NCI-H187 treated with DMSO at 0.1 percent for 48 hours (cell line): ENCODE data around the gene ANKDD1B.

Source experiments
- DNase-seq: peaks from one replicate; lab custom pipeline; 2025; lab: John Stamatoyannopoulos, UW

The ANKDD1B gene

DNA sequence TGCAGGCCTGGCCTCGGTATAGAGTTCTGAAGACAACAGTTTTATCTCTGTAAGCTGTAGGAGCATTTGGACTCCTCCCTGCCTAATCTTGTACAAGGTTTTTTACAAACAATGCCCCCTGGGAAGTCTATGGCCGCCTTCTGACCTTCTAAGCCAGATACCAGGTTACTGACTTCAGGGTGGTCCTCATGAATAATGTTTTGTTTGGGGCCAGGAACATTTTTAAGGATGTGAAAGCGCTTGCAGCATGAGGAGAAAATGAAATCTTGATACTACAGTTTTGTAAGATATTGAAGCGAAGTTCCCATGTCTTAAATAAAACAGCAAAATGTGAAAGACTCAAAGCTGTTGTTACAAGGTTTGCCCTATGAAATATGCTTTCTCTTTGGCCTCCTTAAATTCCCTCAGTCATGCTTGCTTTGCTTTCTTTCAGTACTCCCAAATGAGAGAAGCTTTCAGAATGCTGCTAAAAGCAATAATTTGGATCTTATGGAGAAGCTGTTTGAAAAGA lies 5.2 kb downstream of the ANKDD1B start:
- no peak for DNase-seq

DNA sequence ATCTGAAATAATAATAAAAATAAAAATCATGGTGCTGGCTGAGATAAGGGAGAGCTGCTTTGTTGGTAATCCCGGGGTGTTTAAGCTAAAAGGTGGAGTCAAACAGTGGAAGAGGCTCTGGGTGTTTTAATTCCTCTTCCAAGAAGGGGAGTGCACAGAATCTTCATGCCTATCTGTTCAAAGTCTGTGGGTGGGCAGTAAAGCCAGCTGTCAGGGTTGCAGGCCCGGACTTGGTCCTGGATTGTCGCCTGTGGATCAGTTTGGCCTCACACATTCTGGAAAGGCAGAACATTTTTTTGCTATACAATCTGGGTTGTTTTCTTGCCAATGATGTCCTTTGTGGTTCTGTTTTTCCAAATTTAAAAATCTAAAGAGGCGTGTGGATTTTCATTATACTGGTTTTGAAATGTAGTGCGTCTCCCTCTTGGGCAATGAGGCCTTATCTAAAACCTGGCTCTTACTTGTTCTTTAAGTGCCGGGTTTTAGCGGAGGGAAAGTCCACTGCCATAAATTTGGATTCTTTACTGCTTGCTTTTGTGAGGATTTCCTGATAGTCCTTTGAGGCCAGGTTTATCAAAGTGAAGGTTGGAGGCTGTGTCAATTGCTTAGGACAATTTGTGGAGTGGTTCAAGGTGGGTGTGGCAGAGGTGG lies 5.8 kb downstream of the ANKDD1B start:
- no peak for DNase-seq

- DNase-seq: no peak
These were observed 6.6 kb downstream of the ANKDD1B start for GRCh38 chr5:75617736-75618352.

DNA sequence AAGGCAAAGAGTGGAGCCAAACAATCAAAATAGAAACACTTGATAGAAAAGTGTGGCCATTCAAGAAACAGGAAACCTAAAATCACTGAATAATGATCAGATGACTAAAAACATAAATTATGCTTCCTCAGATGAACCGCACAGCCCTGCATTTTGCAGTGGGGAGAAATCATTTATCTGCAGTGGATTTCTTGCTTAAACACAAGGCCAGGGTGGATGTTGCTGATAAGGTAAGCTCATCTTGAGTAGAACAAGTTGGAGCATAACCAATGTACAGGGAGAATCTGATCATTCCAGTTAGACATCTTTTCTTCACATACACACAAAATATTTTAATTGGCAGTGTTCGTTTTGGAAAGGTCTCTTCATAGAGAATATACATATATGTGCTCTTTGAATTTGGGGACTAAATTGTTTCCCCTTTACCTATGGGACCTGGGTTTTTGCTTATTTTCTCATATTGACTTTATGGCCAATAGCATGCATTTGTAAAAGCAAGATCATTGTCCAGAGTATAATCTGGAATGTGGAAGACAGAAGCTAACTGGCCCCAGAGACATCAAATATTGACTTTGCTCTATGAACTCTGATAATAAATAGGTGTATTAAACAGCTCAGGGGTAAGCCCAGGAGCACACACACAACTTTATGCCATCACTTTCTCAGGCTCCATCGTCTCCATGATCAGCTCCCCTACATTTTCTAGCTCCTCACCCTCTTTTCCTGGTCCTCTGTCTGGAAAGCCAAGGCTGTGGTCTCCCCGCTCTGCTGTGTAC lies 9.1 kb downstream of the ANKDD1B start:
- no peak for DNase-seq

DNA sequence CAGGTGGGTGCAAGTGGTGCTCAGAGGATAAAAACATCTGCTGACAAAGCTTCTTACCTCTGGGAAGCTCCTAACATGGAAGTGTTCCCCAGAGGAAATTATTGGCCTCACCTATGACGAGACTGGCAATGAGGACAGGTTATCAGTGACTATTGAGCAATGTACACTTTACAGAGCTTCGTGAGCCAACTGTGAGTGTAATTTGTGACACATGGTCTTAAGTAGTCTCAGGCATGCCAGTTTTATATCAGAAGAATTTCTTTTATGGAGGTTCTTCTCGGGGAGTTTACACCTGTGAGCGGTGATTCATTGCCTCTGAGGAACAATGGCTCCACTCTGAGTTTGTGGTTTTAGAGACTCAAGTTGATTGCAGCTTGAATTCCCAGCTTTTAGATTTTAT lies 11.3 kb downstream of the ANKDD1B start:
- peak; percentile 87 for DNase-seq

DNA sequence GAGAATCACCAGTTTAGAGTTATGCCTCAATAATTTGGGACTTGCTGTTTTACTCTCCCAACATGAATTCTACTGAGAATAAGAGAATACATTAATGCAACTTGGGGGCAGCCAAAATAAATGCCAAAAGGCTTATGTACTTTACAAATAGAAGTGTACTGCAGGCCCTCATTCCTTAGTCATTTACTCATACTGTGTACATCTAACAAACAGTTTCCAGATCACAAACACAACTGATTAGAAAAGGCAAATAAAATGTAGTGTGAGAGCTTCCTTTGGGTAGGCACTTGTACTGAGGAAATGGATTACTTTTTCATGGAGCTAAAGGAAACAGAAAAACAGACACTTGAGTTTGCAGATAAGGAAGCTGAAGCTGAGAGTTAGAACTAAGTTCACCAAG lies 12.6 kb downstream of the ANKDD1B start:
- DNase-seq: no peak

DNA sequence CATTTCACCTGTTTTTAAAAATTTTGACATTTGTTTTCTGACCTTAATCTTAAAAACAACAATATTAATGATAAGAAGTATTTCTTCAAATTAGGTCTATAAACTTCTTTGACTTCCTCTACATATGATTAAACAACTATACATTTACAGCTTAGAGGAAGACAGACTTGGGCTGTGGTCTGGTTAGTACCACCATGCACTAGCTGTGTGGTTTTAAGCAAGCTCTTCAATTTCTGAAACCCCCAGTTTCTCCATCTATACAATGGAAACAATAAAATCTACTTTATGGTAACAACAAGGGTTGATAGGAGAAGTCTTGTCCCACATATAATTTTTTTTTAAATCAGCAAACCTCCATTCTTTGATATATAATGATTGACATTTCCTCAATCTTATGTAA lies 15.7 kb downstream of the ANKDD1B start:
- DNase-seq: no peak

DNA sequence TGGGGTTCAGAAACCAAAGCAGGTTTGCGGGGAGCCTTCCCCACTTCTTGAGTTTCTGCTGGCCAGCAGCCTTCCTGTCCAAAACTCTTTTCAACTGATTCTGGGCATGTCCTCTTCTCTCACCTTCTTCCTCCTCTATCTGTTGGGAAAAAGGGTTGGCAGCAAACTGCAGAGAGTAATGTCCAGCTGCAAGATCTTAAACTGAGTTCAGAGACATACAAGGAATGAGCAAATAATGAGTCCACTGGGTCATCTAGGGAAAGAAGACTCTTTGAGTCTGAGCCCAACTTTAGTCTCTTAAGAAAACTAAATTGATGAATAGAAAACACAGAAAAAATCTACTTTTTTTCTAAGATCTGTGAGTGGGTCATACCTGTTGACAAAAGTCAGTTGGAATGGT lies 16.5 kb downstream of the ANKDD1B start:
- no peak for DNase-seq

GRCh38 chr5:75630875-75631274 lies 19.6 kb downstream of the ANKDD1B start:
- no peak for DNase-seq

GRCh38 chr5:75632321-75632720 lies 21.1 kb downstream of the ANKDD1B start:
- DNase-seq: no peak

GRCh38 chr5:75637949-75638348 lies 26.7 kb downstream of the ANKDD1B start:
- DNase-seq: no peak

- DNase-seq: no peak
These were observed 28.5 kb downstream of the ANKDD1B start for GRCh38 chr5:75639535-75640311.

GRCh38 chr5:75640395-75640794 lies 29.1 kb downstream of the ANKDD1B start:
- no peak for DNase-seq

DNA sequence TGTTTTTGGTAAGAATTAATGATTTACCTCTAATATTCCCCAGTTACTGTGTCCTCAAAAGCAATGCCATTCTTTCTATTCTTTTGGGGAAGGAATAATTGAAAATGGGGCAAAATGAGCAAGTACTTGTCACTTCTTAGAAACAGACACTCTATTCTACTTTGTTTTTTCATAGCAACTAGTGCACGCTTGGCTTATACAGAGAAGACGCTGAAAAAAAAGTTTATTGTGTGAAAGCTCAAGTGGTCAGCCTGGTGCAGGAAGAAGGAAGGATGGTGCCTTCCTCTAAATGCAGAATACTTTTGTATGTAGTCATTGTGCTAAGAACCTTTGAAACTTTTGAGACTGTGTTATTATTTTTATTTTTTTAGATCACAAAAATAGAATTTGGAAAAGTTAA lies 29.6 kb downstream of the ANKDD1B start:
- DNase-seq: no peak

- DNase-seq: no peak
These were observed 37.5 kb downstream of the ANKDD1B start for GRCh38 chr5:75648712-75649111.

DNA sequence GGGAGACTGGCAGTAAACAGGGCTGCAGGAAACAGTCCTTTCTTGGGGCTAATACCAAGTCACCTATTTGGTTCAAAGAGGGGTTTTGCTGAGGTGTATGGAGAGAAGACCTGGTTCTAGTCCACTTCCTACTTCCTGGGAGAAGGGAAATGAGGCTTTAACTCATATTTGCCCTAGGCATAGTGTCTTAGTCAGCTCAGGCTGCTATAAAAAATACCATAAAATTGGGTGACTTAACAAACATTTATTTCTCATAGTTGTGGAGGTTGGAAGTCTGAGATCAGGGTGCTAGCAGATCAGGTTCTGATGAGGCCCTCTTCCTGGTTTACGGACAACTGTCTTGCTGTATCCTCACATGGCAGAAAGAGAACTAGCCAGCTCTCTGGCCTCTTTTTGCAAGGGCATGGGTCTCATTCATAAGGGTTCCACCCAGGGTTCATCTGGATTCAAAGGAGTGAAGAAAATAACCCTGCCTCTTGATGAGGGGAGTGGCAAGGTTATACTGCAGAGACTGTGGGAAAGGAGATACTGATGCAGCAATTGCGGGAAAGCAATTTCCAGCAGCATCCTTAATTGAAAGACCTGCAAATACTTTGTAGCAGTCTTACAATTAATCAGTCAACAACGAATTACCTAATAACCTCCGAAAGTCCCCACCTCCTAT lies 40.5 kb downstream of the ANKDD1B start:
- DNase-seq: no peak

DNA sequence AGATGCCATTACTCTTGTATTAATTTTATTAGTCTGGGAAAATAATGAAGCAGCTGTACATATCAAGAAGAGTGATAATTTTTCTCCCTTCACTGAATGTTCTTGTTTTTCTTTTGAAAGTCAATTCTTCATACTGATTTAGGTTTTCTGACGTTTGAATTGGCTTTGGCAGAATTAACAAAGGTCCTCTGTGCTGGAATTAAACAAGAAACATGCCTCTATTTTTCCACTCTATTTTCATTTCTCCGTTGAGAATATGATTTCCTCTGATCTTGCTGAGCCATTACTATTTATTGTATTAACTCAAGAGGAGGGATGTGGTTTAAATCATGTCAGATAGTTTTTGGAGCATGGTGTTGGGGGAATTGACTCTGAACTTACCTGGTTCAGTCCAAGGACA lies 42.3 kb downstream of the ANKDD1B start:
- no peak for DNase-seq

GRCh38 chr5:75654693-75655295 lies 43.5 kb downstream of the ANKDD1B start:
- no peak for DNase-seq

DNA sequence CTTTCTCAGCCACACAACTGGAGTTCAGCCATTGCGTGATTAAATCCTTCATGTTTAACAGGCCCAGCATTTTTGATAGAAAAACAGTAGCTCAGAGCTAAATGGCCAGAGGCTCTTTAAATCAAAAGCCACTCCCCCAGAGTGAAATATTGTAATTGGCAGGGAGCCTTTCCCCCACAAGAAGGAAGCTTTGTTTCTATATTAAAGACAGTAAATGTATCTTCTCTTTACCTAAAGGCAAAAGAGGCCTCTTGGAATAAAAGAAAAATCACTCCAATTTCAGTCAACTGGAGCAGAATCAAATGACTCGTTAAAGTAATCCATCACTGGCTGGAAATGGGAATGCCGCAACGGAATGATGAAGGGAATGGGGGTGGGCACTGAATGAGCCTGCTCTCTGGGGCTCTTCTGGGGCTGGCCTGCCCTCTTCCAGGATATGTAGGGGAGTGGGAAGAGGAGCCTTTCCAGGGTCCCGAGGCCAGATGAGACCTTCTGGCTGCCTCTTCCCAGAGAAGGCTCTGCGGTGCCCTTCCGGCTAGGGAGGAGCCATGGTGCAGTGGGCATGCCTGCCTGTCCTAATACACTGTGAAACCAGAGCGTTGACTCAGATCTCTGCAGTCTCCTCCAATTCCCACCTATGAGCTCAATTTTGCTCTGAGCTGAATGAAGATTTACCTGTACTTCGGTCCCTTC lies 45.2 kb downstream of the ANKDD1B start:
- peak; percentile 87 for DNase-seq

DNA sequence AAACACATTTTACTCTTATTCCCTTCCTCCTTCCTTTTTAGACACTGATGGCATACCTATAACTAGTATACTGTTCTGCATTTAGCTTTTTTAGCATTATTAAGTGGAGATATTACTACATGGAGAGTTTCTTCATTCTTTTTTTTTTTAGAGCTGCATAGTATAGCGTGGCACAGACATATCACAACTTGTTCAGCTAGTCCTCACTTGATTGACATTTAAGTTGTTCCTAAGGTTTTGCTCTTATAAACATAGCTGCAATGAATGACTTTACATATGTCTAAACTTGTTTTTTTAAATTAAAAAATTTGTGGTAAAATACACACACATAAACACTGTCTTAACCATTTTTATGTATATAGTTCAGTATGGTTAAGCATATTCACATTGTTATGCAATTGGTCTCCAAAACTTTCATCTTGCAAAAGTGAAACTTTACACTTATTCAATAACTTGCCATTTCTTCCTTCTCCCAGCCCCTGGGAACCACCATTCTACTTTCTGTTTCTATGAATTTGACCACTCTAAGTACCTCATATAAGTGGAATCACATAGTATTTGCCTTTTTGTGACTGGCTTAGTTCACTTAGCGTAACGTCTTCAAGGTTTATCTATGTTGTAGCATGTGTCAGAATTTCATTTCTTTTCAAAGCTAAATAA lies 48.7 kb downstream of the ANKDD1B start:
- DNase-seq: no peak
